Coronary artery (tissue), 2 donors: ENCODE measurements around the gene IAH1.
"Not testable (repeated sequence)": the region's sequence is repeated elsewhere in the genome, so short reads cannot be mapped to it uniquely, and the experiment has no call there.

Source experiments
- DNase-seq: peaks from one replicate; pipeline ENCODE4 v3.0.0-alpha.2; 2017; ENCODE audit warnings: low spot score
- H3K27ac ChIP-seq, 2 donors: fragments of 200-600 bp; sonication (generic); one replicate each; pipeline ENCODE4 v1.5.1; 2016 to 2019
- H3K4me3 ChIP-seq: fragments of 200-600 bp; sonication (generic); 2 replicates; pipeline ENCODE4 v1.5.1; 2016; ENCODE audit warnings: mild to moderate bottlenecking, moderate library complexity
- TF ChIP-seq, protein P1 (sequence below): fragments of 200-600 bp; sonication (generic); IDR thresholded peaks from one replicate; pipeline ENCODE4 v1.5.1; 2019; ENCODE audit warnings: antibody characterized with exemption

IAH1 gene

DNA sequence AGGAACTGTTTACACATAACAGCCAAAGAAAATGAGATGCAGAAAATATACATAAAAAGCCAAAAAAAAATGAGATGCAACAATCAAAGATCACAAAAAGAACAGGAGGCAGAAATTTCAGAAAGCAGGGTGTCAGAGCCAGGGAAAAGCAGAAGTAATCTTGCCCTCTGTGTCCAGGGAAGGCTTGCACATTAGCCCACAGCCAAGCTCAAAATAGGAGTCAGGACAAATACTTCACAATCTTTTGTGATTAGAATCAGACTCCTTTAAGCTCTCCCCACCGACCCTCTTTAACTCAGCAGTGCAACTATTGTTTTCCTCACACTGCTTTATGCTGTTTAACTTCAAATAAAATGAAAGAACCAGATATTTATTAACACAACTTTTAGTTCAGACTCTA lies 34.6 kb downstream of the IAH1 start:
- no peak for DNase-seq
- Histone ChIP-seq H3K4me3 (no peak overlapping the region), H3K27ac (no peak overlapping the region)
- TF ChIP-seq, protein P1, sequence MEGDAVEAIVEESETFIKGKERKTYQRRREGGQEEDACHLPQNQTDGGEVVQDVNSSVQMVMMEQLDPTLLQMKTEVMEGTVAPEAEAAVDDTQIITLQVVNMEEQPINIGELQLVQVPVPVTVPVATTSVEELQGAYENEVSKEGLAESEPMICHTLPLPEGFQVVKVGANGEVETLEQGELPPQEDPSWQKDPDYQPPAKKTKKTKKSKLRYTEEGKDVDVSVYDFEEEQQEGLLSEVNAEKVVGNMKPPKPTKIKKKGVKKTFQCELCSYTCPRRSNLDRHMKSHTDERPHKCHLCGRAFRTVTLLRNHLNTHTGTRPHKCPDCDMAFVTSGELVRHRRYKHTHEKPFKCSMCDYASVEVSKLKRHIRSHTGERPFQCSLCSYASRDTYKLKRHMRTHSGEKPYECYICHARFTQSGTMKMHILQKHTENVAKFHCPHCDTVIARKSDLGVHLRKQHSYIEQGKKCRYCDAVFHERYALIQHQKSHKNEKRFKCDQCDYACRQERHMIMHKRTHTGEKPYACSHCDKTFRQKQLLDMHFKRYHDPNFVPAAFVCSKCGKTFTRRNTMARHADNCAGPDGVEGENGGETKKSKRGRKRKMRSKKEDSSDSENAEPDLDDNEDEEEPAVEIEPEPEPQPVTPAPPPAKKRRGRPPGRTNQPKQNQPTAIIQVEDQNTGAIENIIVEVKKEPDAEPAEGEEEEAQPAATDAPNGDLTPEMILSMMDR, result no peak

DNA sequence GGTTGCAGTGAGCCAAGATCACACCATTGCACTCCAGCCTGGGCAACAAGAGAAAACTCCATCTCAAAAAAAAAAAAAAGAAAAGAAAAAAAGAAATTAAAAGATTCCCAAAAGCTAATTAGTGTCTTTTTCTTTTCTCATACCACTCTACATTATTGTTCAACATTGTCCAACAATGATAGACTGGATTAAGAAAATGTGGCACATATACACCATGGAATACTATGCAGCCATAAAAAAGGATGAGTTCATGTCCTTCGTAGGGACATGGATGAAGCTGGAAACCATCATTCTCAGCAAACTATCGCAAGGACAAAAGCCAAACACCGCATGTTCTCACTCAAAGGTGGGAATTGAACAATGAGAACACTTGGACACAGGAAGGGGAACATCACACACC lies 39.6 kb downstream of the IAH1 start:
- H3K27ac ChIP-seq, DNase-seq, H3K4me3 ChIP-seq: not testable (repeated sequence)

DNA sequence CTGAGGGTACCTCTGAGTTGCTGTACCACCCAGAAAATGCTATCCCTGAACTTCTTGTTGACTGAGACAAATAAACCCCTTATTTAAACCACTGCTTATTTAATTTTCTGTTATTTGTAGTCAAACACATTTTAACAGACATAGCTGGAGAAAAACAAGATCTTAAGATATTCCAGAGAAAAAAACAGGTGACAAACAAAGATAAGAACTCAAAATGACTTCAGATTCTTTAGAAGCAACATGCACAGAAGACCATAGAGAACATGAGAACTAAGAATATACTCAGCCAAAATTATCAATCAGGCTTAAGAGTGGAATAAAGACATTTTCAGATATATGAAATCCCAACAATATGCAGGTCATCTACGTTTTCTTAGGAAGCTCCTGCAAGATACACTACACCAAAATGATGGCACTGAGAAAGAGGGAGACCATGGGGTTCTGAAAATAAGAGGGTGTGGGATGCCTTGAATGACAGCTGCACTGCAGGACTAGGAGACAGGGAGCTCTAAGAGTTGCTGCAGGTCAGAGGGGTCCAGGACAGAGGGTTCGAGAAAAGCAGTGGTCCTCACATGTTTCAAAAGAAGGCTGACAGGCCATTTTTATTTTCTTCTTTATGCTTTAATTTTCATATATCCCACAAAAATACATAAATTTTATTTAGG lies 42.9 kb downstream of the IAH1 start:
- DNase-seq, result no peak
- TF ChIP-seq, protein P1, result no peak
- H3K27ac ChIP-seq, result no peak overlapping the region
- H3K4me3 ChIP-seq, result no peak overlapping the region

DNA sequence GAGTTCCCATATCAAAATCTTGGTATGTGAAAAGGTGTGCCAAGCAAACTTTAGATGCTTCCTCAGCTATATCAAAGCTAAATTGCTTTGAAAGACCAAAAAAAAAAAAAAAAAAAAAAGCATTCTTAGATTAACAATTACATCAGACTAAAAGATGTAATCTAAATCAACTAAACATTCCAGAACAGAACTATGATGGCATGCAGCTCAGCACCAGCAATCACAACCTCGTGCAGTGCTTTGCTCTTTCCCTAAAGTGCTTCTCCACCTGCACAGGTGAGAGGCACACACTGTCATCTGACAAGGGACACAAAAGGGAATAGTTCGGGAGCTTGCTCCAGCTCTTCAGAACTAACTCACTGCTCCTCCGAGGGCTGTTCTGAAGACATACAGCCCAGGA lies 43.8 kb downstream of the IAH1 start:
- H3K4me3 ChIP-seq, result no peak overlapping the region
- no peak for DNase-seq
- H3K27ac ChIP-seq, result no peak overlapping the region
- TF ChIP-seq, protein P1, result no peak

DNA sequence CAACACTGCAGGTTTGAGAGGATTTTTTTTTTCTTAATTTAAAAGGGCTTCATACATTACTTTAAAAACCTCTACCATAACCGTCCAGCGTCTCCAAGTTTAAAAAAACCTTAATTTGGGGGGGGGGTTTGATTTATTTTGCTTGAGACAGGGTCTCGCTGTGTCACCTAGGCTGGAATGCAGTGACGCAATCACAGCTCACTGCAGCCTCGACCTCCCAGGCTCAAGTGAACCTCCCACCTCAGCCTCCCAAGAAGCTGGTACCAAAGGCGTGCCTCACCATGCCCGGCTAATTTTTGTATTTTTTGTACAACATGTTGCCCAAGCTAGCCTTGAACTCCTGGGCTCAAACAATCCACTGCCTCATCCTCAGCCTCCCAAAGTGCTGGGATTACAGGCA lies 44.4 kb downstream of the IAH1 start:
- DNase-seq, result no peak

DNA sequence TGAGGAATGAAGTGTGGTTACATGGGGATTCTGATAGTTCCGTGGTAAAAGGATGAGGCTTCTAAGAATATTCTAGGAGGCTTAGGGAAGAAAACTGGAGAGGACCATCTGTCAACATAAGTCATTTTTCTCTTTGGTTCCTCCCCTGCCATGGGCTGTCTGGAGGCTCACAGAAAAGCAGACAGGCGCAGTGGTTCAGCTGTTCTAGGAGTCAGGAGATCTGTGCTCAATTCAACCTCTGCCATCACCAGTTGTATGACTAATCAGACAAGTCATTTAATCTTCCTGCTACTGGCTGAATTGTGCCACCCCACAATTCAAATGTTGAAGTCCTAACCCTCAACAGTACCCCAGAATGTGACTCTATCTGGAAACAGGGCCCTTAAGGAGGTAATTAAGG lies 44.9 kb downstream of the IAH1 start:
- TF ChIP-seq, protein P1, result no peak
- no peak for DNase-seq
- no peak overlapping the region for H3K4me3 ChIP-seq
- no peak overlapping the region for H3K27ac ChIP-seq

More for the DNA sequence above, 44.4 kb downstream of the IAH1 start:
- Histone ChIP-seq H3K27ac (no peak overlapping the region), H3K4me3 (no peak overlapping the region)
- TF ChIP-seq, protein P1, result no peak

DNA sequence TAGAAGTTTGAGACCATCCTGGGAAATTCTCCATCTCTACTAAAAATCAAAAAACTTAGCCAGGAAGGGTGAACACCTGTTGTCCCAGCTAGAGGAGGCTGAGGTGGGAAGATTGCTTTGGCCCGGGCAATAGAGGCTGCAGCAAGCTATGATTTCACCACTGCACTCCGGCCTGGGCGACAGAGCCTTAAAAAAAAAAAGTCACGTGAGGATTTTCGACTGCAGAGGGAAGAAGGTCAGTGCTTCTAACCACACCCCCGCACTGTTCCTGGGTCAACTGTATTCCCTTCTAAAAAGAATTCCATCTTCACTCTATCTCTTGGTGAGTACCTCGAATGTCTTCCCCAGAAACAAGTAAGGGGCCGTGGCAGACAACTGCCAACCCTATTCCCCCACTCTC lies 49.9 kb downstream of the IAH1 start:
- H3K27ac ChIP-seq, result no peak overlapping the region

More for the DNA sequence above, 49.9 kb downstream of the IAH1 start:
- TF ChIP-seq, protein P1, result no peak
- no peak overlapping the region for H3K4me3 ChIP-seq
- no peak for DNase-seq
